Pancreas (tissue), 10 donors: ENCODE measurements around the gene TRIM66. TPM values are rescaled to one million over a fixed set of nuclear protein-coding genes. Genes with fewer than 3 reads are reported as not detected.

Experiments
- ATAC-seq, 4 donors: fragments of 200-7000 bp; cut with Tn5 transposase; one replicate each; pipeline versions ENCODE4 v1.8.0 to v1.9.1; 2020; ENCODE audit warnings: mild to moderate bottlenecking in 4 of 4, moderate library complexity in 4 of 4
- DNase-seq, 6 donors: peaks; one replicate each; pipeline ENCODE4 v3.0.0-alpha.2; 2020
- FAIRE-seq: peaks from 2 replicates; lab custom pipeline; 2012; peaks lifted over from hg19 to GRCh38; lab: Jason Lieb, UNC
- H3K27ac ChIP-seq, 4 donors: fragments of 200-600 bp; sonication (generic); 1 replicate in 3 of 4; 2 replicates in 1 of 4; pipeline versions ENCODE4 v1.5.0 to v1.8.0; 2020
- H3K27me3 ChIP-seq, 4 donors: fragments of 200-600 bp; one replicate each; pipeline ENCODE4 v1.8.0; 2021
- H3K36me3 ChIP-seq, 3 donors: fragments of 200-600 bp; sonication (generic) in 1 of 3; one replicate each; pipeline versions ENCODE4 v1.5.0 to v1.8.0; 2020 to 2021
- H3K4me1 ChIP-seq, 3 donors: fragments of 200-600 bp; one replicate each; pipeline ENCODE4 v1.8.0; 2021
- H3K4me3 ChIP-seq, 4 donors: fragments of 200-600 bp; sonication (generic) in 2 of 4; one replicate each; pipeline versions ENCODE4 v1.5.0 to v1.8.0; 2020 to 2021
- H3K9me3 ChIP-seq, 4 donors: fragments of 200-600 bp; one replicate each; pipeline ENCODE4 v1.8.0; 2021
- WGBS, 2 donors: extraction: QIAGEN DNeasy Blood & Tissue Kit; methylation state at CpG; one replicate each; pipeline ENCODE4 v1.1.7; 2013; 5-methylcytosine and 5-hydroxymethylcytosine counted together
- intact Hi-C, 3 donors: fragments of 100-400 bp; cut with DNase I; formaldehyde crosslinking; loops; one replicate each; pipeline versions ENCODE4 v1.11.1 to v1.14.2; 2022
- polyA plus RNA-seq, 2 donors: library from polyadenylated mRNA; stranded (reverse); fragments of 200-250 nt; gene quantifications; one replicate each; pipeline ENCODE4 v1.2.3, GENCODE V29; 2013
- total RNA-seq, 6 donors: library from RNA; stranded (reverse); fragmentation: NEBNext Ultra II Directional in 4 of 6; extraction: Animal tissue kit (Norgen Biotek cat#: 25700) in 4 of 6; gene quantifications; one replicate each; pipeline versions ENCODE4 v1.2.1 to v1.2.4, GENCODE V29; 2021 to 2023
- TF ChIP-seq, protein P1 (sequence below), 4 donors: fragments of 200-600 bp; sonication (generic) in 3 of 4; IDR thresholded peaks; one replicate each; pipeline versions ENCODE4 v1.5.0 to v1.8.0; 2021; ENCODE audit warnings: antibody characterized with exemption in 4 of 4
- donor health status: healthy with polysubstance abuse.
- donor health status: DM: no; HTN: no; CAD: no; lungs with moderate emphysema.
- donor health status: DM: no; HTN: no; CAD: no.
- donor health status: control.
- donor health status: control.
- donor health status: Bipolar disorder and iron deficiency.
- donor health status: DM: yes; HTN: yes; CAD: no.
- donor health status: DM: no; HTN: no; CAD: no.
- donor health status: DM: no; HTN: no; CAD: no.
- donor health status: DM: yes; HTN: yes; CAD: no.

Gene TRIM66
- total and polyA plus RNA-seq, 8 donors: 4.1 to 13.1 (median 9.8) TPM

DNA sequence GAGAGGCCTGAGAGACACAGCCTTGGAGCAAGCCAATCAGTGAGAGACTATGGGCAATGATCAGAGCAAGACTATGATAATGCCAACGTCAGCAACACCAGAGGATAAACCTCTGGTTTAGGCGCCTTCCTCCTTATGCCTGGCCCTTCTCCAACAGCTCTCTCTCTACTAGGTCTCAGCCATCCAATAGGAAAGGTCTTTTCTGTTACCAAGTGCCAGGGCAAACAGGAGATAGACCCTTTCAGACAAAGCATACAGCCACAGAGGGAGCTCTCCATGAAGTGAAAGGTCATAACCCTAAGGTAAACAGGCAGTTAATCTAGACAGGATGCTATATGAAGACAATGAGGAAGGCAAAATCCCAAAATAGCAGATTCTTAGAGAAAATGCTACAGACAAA lies 98.0 kb downstream of the TRIM66 start:
- no peaks in the 10 kb centered on the region for H3K36me3 ChIP-seq
- H3K9me3 ChIP-seq: no peaks in the 10 kb centered on the region
- ATAC-seq: peak in 2 of 4 donors; percentile 19 to 29
- no peaks in the 10 kb centered on the region for H3K27me3 ChIP-seq
- H3K4me3 ChIP-seq: no peak overlapping the region
- H3K4me1 ChIP-seq: no peaks in the 10 kb centered on the region
- WGBS, 2 donors: 53 to 54% methylated on average over 2 of the region's 2 CpGs
- TF ChIP-seq, protein P1, sequence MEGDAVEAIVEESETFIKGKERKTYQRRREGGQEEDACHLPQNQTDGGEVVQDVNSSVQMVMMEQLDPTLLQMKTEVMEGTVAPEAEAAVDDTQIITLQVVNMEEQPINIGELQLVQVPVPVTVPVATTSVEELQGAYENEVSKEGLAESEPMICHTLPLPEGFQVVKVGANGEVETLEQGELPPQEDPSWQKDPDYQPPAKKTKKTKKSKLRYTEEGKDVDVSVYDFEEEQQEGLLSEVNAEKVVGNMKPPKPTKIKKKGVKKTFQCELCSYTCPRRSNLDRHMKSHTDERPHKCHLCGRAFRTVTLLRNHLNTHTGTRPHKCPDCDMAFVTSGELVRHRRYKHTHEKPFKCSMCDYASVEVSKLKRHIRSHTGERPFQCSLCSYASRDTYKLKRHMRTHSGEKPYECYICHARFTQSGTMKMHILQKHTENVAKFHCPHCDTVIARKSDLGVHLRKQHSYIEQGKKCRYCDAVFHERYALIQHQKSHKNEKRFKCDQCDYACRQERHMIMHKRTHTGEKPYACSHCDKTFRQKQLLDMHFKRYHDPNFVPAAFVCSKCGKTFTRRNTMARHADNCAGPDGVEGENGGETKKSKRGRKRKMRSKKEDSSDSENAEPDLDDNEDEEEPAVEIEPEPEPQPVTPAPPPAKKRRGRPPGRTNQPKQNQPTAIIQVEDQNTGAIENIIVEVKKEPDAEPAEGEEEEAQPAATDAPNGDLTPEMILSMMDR (IDR thresholded peaks at IDR 0.05): no peak
- H3K27ac ChIP-seq: no peak overlapping the region
- DNase-seq: no peak
- FAIRE-seq: no peak
- intact Hi-C loops: no loop called here

DNA sequence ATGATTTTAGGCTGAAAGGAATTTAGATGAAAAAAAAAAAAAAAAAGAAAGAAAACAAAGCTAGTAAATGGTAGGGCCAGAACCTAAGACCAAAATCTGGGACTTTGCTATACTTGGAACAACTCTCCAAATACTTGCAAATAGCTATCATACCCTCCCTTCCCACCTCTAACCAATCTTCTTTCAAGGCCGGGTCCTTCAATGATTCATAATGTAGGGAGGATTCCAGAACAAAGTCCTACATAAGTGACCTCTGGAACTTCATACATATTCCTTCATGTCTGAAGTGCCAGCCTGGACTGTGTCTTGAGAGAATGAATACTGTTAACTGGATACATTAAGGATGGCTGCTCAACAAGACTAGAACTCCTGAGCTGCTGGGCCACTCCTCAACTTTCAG lies 98.4 kb downstream of the TRIM66 start:
- WGBS, 2 donors: 28 to 57% methylated on average over 1 of the region's 1 CpG

DNA sequence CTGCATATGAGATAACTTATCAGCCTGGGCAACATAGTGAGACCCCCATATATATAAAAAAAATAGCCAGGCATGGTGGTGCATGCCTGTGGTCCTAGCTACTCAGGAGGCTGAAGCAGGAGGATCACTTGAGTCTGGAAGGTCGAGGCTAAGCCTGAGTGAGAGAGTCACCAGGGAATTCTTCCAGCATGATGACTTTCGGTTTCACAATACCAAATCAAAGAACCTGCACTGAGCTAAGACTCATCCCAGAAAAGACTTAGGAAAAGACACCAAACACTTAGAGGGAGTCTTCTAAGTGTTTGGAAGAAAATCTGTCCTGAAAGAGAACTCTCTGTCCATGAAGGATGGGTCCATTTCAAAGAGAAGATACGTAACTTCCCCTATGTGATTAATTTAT lies 101.2 kb downstream of the TRIM66 start:
- Histone ChIP-seq H3K4me1 (no peaks in the 10 kb centered on the region), H3K27ac (no peak overlapping the region), H3K9me3 (no peaks in the 10 kb centered on the region), H3K4me3 (no peak overlapping the region), H3K36me3 (no peaks in the 10 kb centered on the region), H3K27me3 (no peaks in the 10 kb centered on the region)
- ATAC-seq (no peak), FAIRE-seq (no peak), DNase-seq (no peak)
- intact Hi-C loops: no loop called here
- TF ChIP-seq, protein P1 (IDR thresholded peaks at IDR 0.05): no peak
- 87 to 93% methylated on average over 3 of the region's 3 CpGs for WGBS, 2 donors

More for the DNA sequence above, 98.4 kb downstream of the TRIM66 start:
- DNase-seq: no peak
- Histone ChIP-seq H3K4me1 (no peaks in the 10 kb centered on the region), H3K36me3 (no peaks in the 10 kb centered on the region), H3K4me3 (no peak overlapping the region), H3K9me3 (no peaks in the 10 kb centered on the region), H3K27me3 (no peaks in the 10 kb centered on the region), H3K27ac (no peak overlapping the region)
- intact Hi-C loops: no loop called here
- TF ChIP-seq, protein P1 (IDR thresholded peaks at IDR 0.05): no peak
- no peak for FAIRE-seq
- ATAC-seq: peak in 3 of 4 donors; percentile 30 to 44 (median 37)

DNA sequence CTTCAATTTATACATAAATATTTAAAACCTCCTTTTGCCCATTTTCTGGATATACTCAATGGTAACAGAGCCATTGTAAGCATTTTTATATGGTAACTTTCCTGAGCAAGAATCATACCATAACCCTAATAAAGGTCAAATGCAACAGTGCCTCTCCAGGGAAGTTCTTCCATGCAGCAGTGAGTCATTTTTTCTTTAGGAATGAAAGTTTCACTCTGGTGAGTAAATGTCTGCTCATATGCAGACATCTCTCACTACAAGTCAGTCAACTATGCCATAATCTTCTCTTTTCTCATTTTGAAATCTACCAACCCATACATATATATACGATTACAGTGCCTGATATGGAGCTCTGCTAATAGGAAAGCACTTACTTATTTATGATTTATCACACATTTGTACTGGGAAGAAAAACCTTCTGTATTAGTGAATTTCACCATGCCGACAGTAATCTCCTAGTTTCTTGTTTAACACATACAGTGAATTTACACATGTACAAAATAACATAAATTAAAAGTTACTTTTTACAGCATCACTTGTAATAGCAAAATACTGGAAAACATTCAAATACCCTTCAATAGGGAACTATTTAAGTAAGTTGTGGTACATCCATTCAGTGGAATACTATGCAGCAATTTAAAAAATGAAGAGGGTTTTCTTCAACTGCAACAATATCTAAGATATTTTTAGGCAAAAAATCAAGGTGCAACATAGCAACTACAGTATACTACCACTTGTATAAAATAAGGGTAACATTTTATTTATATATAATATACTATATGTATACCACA lies 104.5 kb downstream of the TRIM66 start:
- H3K4me3 ChIP-seq: no peak overlapping the region
- H3K9me3 ChIP-seq: no peaks in the 10 kb centered on the region
- no peak overlapping the region for H3K27ac ChIP-seq
- DNase-seq (no peak), FAIRE-seq (no peak), ATAC-seq (no peak)
- no peaks in the 10 kb centered on the region for H3K36me3 ChIP-seq
- TF ChIP-seq, protein P1 (IDR thresholded peaks at IDR 0.05): no peak
- no peaks in the 10 kb centered on the region for H3K4me1 ChIP-seq
- intact Hi-C loops: no loop called here
- H3K27me3 ChIP-seq: no peaks in the 10 kb centered on the region
- 94 to 99% methylated on average over 2 of the region's 2 CpGs for WGBS, 2 donors

DNA sequence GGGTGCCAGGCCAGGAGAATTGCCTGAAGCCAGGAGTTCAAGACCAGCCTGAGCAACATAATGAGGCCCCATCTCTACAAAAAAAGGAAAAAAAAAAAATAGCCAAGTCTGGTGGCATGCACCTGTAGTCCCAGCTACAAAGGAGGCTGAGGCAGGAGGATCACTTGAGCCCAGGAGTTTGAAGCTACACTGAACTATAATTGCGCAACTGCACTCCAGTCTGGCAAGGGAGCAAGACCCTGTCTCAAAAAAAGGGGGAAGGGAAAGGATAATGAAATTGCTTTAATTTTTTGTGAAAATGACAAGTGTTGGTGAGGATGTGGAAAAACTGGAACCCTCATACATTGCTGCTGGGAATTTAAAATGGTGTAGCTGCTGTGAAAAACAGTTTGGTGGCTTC lies 107.7 kb downstream of the TRIM66 start:
- no peaks in the 10 kb centered on the region for H3K4me1 ChIP-seq
- ATAC-seq: no peak
- intact Hi-C loops: no loop called here
- WGBS, 2 donors: 95 to 97% methylated on average over 1 of the region's 1 CpG
- TF ChIP-seq, protein P1 (IDR thresholded peaks at IDR 0.05): no peak
- no peak for DNase-seq
- H3K36me3 ChIP-seq: no peaks in the 10 kb centered on the region
- H3K27ac ChIP-seq: no peak overlapping the region
- H3K27me3 ChIP-seq: no peaks in the 10 kb centered on the region
- no peaks in the 10 kb centered on the region for H3K9me3 ChIP-seq
- no peak overlapping the region for H3K4me3 ChIP-seq
- no peak for FAIRE-seq
